ENCODE results near the gene SLC1A2.

SLC1A2 gene

DNA sequence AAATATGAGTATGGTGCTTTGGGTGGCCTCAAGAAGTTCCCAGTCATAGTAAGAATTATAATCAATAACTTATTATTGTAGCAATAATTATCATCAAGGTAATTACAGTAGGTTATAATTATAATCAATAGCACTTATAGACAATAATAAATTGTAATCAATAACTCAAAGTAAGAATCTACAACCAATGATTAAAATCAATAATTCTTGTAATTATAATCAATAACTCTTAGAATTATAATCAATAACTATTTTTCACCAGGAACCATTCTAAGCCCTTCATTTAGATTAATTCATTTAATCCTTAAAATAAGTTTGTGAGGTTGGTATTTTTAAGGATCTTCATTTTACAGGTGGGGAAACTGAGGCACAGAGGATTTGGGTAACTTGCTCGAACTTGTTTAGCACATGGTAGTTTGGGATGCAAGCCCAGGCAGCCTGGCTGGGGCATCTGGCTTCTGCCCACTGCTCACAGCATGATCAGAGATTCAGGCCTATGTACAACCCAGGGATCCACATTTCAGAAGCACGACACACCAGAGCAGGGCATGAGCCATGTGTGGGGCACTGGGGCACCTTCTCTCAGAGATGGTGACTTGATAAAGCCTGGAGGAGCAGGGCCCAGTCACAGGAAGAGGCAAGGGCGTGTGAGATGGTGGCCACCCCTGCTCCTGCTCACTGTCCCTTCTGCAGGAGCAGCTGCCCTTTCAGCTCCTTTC is 46.6 kb downstream of the SLC1A2 start:
- Mint-ChIP-seq H3K4me3 (no peak overlapping the region), H3K4me1 (peaks cover 10% of the 10 kb centered on the region), H3K9me3 (no peaks in the 10 kb centered on the region), H3K27ac (no peak overlapping the region), H3K27me3 (no peaks in the 10 kb centered on the region)
- no peak for DNase-seq
- ATAC-seq, result no peak

DNA sequence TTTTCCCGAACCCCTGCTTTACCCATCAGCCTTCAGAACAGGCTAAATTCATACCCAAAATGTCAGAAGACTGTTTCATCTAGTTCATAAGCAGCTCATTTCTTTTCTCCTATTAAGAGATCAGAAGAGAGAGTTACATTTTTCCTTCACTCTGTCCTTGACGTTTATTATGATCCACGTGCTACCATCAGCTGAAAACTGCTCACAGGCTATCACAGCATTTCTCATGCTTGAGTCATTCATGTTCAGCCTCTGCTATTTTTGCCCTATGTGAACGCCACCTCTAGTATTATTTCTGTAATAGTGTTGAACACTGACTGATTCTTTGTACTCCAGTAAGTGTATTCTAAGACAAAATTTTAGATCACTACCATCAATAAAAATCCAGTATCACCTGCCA is 51.9 kb downstream of the SLC1A2 start:
- no peak for DNase-seq

DNA sequence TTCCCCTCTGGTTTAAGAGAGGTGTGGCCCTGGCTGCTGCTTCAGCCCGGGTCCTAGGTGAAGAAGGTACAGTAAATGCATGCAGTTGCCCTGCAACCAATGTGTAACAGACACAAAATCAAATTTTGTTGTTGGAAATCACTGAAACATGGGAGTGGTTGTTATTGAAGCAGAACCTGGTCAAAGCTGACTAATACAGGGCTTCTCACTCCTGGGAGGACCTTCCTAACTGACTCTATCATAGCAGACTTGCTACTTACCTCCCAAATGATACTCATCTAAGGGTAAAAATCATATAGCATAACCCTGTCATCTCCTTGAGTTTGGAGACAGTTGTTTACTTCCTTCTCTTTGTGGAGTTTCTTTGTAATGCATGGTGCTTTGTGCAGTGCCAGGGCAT is 52.6 kb downstream of the SLC1A2 start:
- Mint-ChIP-seq H3K4me3 (no peak overlapping the region), H3K27me3 (peaks cover 8% of the 10 kb centered on the region), H3K27ac (no peak overlapping the region), H3K4me1 (no peaks in the 10 kb centered on the region), H3K9me3 (peaks cover 12 to 13% of the 10 kb centered on the region in 2 donors)
- ATAC-seq (no peak), DNase-seq (no peak)

More for the DNA sequence above, 51.9 kb downstream of the SLC1A2 start:
- Mint-ChIP-seq H3K9me3 (peaks cover 12 to 13% of the 10 kb centered on the region in 2 donors), H3K4me1 (no peaks in the 10 kb centered on the region), H3K27ac (no peak overlapping the region), H3K4me3 (no peak overlapping the region), H3K27me3 (peaks cover 8% of the 10 kb centered on the region)
- ATAC-seq, result no peak

DNA sequence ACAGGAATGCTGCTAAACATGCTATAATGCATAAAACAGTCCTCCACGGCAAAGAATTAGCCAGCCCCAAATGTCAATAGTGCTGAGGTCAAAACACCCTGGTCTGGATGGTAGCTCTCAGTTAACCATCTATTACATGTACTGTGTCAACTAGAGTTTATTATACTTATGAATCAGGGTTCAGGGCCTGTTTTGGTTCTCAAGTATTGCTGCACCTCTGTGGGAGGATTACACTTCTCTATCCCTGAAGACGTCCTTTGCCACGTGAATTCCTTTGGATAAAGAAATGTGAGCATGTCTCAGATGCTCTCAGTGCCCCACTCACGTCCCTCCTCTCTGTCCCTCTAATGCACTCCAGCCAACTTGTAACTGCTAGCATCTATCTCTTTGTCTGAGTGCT is 53.4 kb downstream of the SLC1A2 start:
- H3K4me1 Mint-ChIP-seq, result no peaks in the 10 kb centered on the region

DNA sequence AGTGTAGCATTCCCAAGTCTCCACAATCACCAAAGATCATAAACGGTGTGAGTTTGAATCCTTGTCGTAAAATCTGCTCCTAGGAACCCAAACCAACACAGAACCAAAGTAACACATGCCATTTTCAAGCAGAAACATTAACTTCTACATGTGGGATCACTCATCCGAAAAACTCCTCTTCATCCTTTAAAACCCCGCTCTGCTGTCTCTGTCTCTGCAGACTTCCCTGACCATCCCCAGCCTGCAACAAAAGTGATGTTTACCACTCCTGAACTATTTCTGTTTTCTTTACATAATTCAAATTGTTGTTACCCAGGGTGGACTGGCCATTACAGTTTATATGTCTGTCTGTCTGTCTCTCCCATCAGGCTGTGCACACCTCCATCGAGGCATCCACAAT is 54.0 kb downstream of the SLC1A2 start:
- no peak overlapping the region for H3K4me3 Mint-ChIP-seq

More for the DNA sequence above, 53.4 kb downstream of the SLC1A2 start:
- Mint-ChIP-seq H3K27me3 (peaks cover 8% of the 10 kb centered on the region), H3K4me3 (no peak overlapping the region), H3K27ac (no peak overlapping the region), H3K9me3 (peaks cover 12 to 13% of the 10 kb centered on the region in 2 donors)
- DNase-seq (no peak), ATAC-seq (no peak)

GRCh38 chr11:35363854-35364780 is 55.2 kb downstream of the SLC1A2 start:
- no peak overlapping the region for H3K4me3 Mint-ChIP-seq
- no peak for DNase-seq
- no peak for ATAC-seq

More for the DNA sequence above, 54.0 kb downstream of the SLC1A2 start:
- Mint-ChIP-seq H3K9me3 (peaks cover 12 to 13% of the 10 kb centered on the region in 2 donors), H3K4me1 (no peaks in the 10 kb centered on the region), H3K27ac (peak overlapping the region in 1 of 2 donors; percentile 7), H3K27me3 (peaks cover 10% of the 10 kb centered on the region)
- no peak for DNase-seq
- ATAC-seq, result no peak

DNA sequence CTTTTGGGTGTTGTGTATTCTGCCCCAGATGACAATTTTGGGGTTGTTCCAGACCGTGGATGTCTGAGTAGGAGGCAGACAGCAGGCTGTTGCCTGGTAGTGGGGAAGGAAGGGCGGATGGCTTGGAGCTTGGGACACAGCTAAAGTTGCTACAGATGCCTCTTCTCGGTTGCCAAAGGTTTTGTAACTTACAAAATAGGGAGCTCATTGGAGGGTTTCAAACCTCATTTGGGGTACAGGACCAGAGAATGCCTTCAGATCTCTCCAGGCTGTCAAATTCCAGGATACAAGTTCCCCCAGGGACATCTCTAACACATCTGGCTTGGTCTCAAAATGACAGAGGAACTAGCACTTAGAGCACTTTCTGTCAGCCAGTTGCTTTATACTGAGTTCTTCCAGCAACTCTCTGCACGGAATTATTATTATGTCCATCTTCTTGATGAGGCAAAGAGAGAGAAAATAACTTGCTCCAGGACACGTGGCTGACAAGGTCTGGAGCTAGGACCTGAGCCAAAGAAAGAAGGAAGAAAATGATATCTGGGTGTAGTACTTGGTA is 56.0 kb downstream of the SLC1A2 start:
- Mint-ChIP-seq H3K4me3 (no peak overlapping the region), H3K9me3 (peaks cover 12 to 13% of the 10 kb centered on the region in 2 donors), H3K27ac (no peak overlapping the region), H3K27me3 (peaks cover 19% of the 10 kb centered on the region), H3K4me1 (no peaks in the 10 kb centered on the region)
- no peak for ATAC-seq
- no peak for DNase-seq

More at GRCh38 chr11:35363854-35364780, 55.2 kb downstream of the SLC1A2 start:
- no peak overlapping the region for H3K27ac Mint-ChIP-seq
- H3K4me1 Mint-ChIP-seq, result no peaks in the 10 kb centered on the region
- peaks cover 12 to 13% of the 10 kb centered on the region in 2 donors for H3K9me3 Mint-ChIP-seq
- H3K27me3 Mint-ChIP-seq, result peaks cover 19% of the 10 kb centered on the region

GRCh38 chr11:35362521-35362980 is 56.8 kb downstream of the SLC1A2 start:
- H3K4me1 Mint-ChIP-seq, result no peaks in the 10 kb centered on the region
- H3K4me3 Mint-ChIP-seq, result no peak overlapping the region
- DNase-seq (no peak), ATAC-seq (no peak)
- no peak overlapping the region for H3K27ac Mint-ChIP-seq
- peaks cover 12 to 13% of the 10 kb centered on the region in 2 donors for H3K9me3 Mint-ChIP-seq
- H3K27me3 Mint-ChIP-seq, result peaks cover 19% of the 10 kb centered on the region

DNA sequence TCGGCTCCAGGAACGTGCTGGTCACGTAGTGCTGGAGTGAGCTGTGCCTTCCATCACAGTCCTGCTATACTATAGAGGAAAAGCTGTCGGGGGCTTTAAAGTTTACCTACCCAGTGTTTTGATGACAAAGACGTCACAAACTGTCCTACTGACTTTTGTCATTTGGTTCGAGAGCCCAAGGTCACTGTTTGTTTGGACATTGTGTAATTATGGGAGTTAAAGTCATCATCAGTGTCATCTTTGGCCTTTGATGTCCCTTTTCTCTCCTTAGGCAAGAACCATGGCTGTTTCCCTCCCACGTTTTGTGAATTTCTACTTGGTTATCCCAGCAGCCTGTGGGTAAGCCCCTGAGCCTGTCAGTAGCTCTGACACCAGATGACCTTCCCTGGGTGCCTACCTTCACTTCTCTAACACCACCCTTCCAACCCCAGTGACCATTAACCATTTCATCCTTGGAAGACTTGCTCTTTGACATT is 59.3 kb downstream of the SLC1A2 start:
- Mint-ChIP-seq H3K9me3 (peaks cover 0 to 1% of the 10 kb centered on the region in 2 donors), H3K27ac (no peak overlapping the region), H3K27me3 (peaks cover 19% of the 10 kb centered on the region), H3K4me3 (no peak overlapping the region), H3K4me1 (peaks cover 4% of the 10 kb centered on the region)
- DNase-seq (no peak), ATAC-seq (no peak)

- no peak overlapping the region for H3K4me3 Mint-ChIP-seq
- ATAC-seq (no peak), DNase-seq (no peak)
- peaks cover 5% of the 10 kb centered on the region for H3K4me1 Mint-ChIP-seq
- H3K27me3 Mint-ChIP-seq, result peaks cover 19% of the 10 kb centered on the region
- no peaks in the 10 kb centered on the region for H3K9me3 Mint-ChIP-seq
- H3K27ac Mint-ChIP-seq, result no peak overlapping the region
These were observed 59.9 kb downstream of the SLC1A2 start for GRCh38 chr11:35359321-35360054.

GRCh38 chr11:35358391-35358790 is 61.0 kb downstream of the SLC1A2 start:
- peaks cover 5% of the 10 kb centered on the region for H3K4me1 Mint-ChIP-seq
- no peak overlapping the region for H3K27ac Mint-ChIP-seq
- no peak overlapping the region for H3K4me3 Mint-ChIP-seq
- ATAC-seq (no peak), DNase-seq (no peak)
- no peaks in the 10 kb centered on the region for H3K9me3 Mint-ChIP-seq
- H3K27me3 Mint-ChIP-seq, result peaks cover 19% of the 10 kb centered on the region

GRCh38 chr11:35357923-35358322 is 61.4 kb downstream of the SLC1A2 start:
- Mint-ChIP-seq H3K27ac (no peak overlapping the region), H3K9me3 (no peaks in the 10 kb centered on the region), H3K4me1 (peaks cover 5% of the 10 kb centered on the region), H3K4me3 (no peak overlapping the region), H3K27me3 (peaks cover 14% of the 10 kb centered on the region)
- DNase-seq, result no peak
- ATAC-seq, result no peak

GRCh38 chr11:35355102-35355749 is 64.1 kb downstream of the SLC1A2 start:
- DNase-seq, result no peak
- ATAC-seq, result no peak
- Mint-ChIP-seq H3K9me3 (no peaks in the 10 kb centered on the region), H3K4me1 (peaks cover 6% of the 10 kb centered on the region), H3K27ac (no peak overlapping the region), H3K27me3 (peaks cover 8% of the 10 kb centered on the region), H3K4me3 (no peak overlapping the region)

DNA sequence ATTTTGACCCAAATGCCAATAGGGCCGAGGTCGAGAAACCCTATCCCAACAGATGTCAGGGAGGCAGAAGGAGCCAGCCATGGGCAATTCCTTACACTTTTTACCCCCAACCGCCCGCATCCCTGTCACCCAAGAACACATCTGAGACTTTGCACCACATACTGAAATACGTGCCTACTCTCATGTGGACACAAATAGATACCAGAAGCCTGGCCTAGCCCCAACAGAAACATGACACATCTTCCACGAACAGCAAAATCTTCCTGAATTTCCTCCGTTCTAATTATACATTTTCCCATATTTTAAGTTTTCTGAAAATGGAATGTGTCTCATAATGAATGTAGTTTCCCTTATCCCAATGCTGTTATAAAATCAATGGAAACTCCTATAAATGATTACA is 64.7 kb downstream of the SLC1A2 start:
- H3K27me3 Mint-ChIP-seq, result peaks cover 2% of the 10 kb centered on the region
- ATAC-seq, result no peak
- H3K9me3 Mint-ChIP-seq, result no peaks in the 10 kb centered on the region

More for the DNA sequence above, 64.7 kb downstream of the SLC1A2 start:
- H3K27ac Mint-ChIP-seq, result no peak overlapping the region
- DNase-seq, result no peak
- no peak overlapping the region for H3K4me3 Mint-ChIP-seq
- peaks cover 12% of the 10 kb centered on the region for H3K4me1 Mint-ChIP-seq

Measured in stimulated activated naive CD8-positive, alpha-beta T cell treated with anti-CD3 and anti-CD28 coated beads, Interleukin-15, amount 100 ng/mL, for 72 hours (primary cell).